HEK293T (cell line): ENCODE measurements around the gene RNF123.

Source experiments
- ARNT ChIP-seq: fragments of 450-650 bp; IDR thresholded peaks from 2 replicates; pipeline ENCODE4 v1.6.1; 2017; ENCODE audit warnings: mild to moderate bottlenecking
- BHLHE40 ChIP-seq: fragments of 450-650 bp; IDR thresholded peaks from 2 replicates; pipeline ENCODE4 v1.6.1; 2016; ENCODE audit warnings: mild to moderate bottlenecking, moderate library complexity, borderline replicate concordance
- ELF4 ChIP-seq: fragments of 450-650 bp; IDR thresholded peaks from 2 replicates; pipeline ENCODE4 v1.6.1; 2017; ENCODE audit warnings: antibody characterized with exemption
- FOXA1 ChIP-seq: fragments of 450-650 bp; IDR thresholded peaks from 2 replicates; pipeline ENCODE4 v1.6.1; 2016; ENCODE audit warnings: mild to moderate bottlenecking
- FOXK2 ChIP-seq: fragments of 450-650 bp; IDR thresholded peaks from 2 replicates; pipeline ENCODE4 v1.6.1; 2016; ENCODE audit warnings: mild to moderate bottlenecking
- FOXM1 ChIP-seq: fragments of 450-650 bp; IDR thresholded peaks from 2 replicates; pipeline ENCODE4 v1.6.1; 2017; ENCODE audit warnings: mild to moderate bottlenecking, borderline replicate concordance
- HDGF ChIP-seq: fragments of 450-650 bp; IDR thresholded peaks from 2 replicates; pipeline ENCODE4 v1.6.1; 2017; ENCODE audit warnings: antibody characterized with exemption, borderline replicate concordance
- PKNOX1 ChIP-seq: fragments of 450-650 bp; IDR thresholded peaks from 2 replicates; pipeline ENCODE4 v1.6.1; 2016
- ZNF384 ChIP-seq: fragments of 450-650 bp; IDR thresholded peaks from 2 replicates; pipeline ENCODE4 v1.6.1; 2016

GRCh38 chr3:49658711-49659110 lies 30.6 kb upstream of the RNF123 start:
- no peak for TF ChIP-seq ARNT
- TF ChIP-seq HDGF: no peak
- TF ChIP-seq BHLHE40: no peak
- TF ChIP-seq FOXK2: no peak
- no peak for TF ChIP-seq FOXM1
- TF ChIP-seq FOXA1: no peak
- TF ChIP-seq ELF4: no peak
- no peak for TF ChIP-seq PKNOX1
- TF ChIP-seq ZNF384: no peak
